Endothelial cell of umbilical vein (primary cell): ENCODE data around the gene KCTD16. TPM values are rescaled to one million over a fixed set of nuclear protein-coding genes. Genes with fewer than 3 reads are reported as not detected.

Source experiments
- BruUV-seq: library from RNA; stranded (reverse); fragments of 400-500 nt; replicated peaks from 2 replicates; lab custom pipeline; 2021; lab: Mats Ljungman, UMichigan
- CTCF ChIA-PET: fragments of 300-600, 350-600 bp; sonication (Branson Sonifier 250); formaldehyde crosslinking; loops from one replicate; lab custom pipeline; 2021; ENCODE audit warnings: antibody characterized with exemption, inconsistent platforms; lab: Charles Lee
- POLR2A ChIA-PET: fragments of 300-600, 350-600 bp; sonication (Branson Sonifier 250); formaldehyde crosslinking; loops from one replicate; lab custom pipeline; 2021; ENCODE audit warnings: antibody characterized with exemption, inconsistent platforms; lab: Charles Lee
- DNase-seq: peaks from one replicate; pipeline ENCODE4 v3.0.0-alpha.2; 2011; ENCODE audit warnings: low read depth, low spot score
- FAIRE-seq: peaks from 2 replicates; lab custom pipeline; 2011; peaks lifted over from hg19 to GRCh38; lab: Jason Lieb, UNC
- H2AFZ ChIP-seq: 2 replicates; pipeline ENCODE4 v1.6.0; 2012; ENCODE audit warnings: low read depth, low read length, control low read depth, inconsistent platforms
- H3K27ac ChIP-seq: 2 replicates; pipeline ENCODE4 v1.5.1; 2011; ENCODE audit warnings: low read depth, mild to moderate bottlenecking, control low read depth, low read length, moderate library complexity; ENCODE audit not compliant: insufficient read depth
- H3K27me3 ChIP-seq, 2 experiments: 2 replicates each; pipeline versions ENCODE4 v1.6.0 to v1.6.1; 2011; ENCODE audit warnings: low read length in 2 of 2, mixed read lengths in 1 of 2; ENCODE audit not compliant: control insufficient read depth in 2 of 2, insufficient read depth in 2 of 2
- H3K36me3 ChIP-seq, 2 experiments: 2 replicates in 1 of 2; 3 replicates in 1 of 2; pipeline ENCODE4 v1.5.1; 2011; ENCODE audit warnings: low read length in 2 of 2, mild to moderate bottlenecking in 1 of 2, moderate library complexity in 1 of 2; ENCODE audit not compliant: control insufficient read depth in 2 of 2, insufficient read depth in 2 of 2; ENCODE audit errors: extremely low read depth in 1 of 2
- H3K4me1 ChIP-seq: 3 replicates; pipeline ENCODE4 v1.5.1; 2011; ENCODE audit warnings: mild to moderate bottlenecking, low read length; ENCODE audit not compliant: control insufficient read depth, insufficient read depth; ENCODE audit errors: extremely low read depth
- H3K4me2 ChIP-seq: 2 replicates; pipeline ENCODE4 v1.6.1; 2011; ENCODE audit warnings: low read length, control low read depth, mixed read lengths; ENCODE audit not compliant: insufficient read depth
- H3K4me3 ChIP-seq, 3 experiments: fragments of 200-600 bp in 1 of 3; sonication (generic), shearing (Covaris generic) in 1 of 3; replicated peaks in 1 of 3; 2 replicates each; pipeline ENCODE4 v1.5.1; 2011 to 2016; ENCODE audit warnings: control low read depth in 3 of 3, low read length in 3 of 3, mild to moderate bottlenecking in 2 of 3, inconsistent platforms in 1 of 3, low read depth in 1 of 3, moderate library complexity in 1 of 3; ENCODE audit not compliant: insufficient read depth in 1 of 3
- H3K79me2 ChIP-seq: 2 replicates; pipeline ENCODE4 v1.6.0; 2012; ENCODE audit warnings: low read length, inconsistent platforms; ENCODE audit not compliant: control insufficient read depth, insufficient read depth
- H3K9ac ChIP-seq: replicated peaks from 2 replicates; pipeline ENCODE3; 2011; ENCODE audit warnings: low read length, control low read depth; ENCODE audit not compliant: insufficient read depth; ENCODE audit errors: extremely low read depth
- H3K9me1 ChIP-seq: replicated peaks from 3 replicates; pipeline ENCODE4 v1.6.0; 2011; ENCODE audit warnings: mild to moderate bottlenecking, low read length; ENCODE audit not compliant: control insufficient read depth, insufficient read depth; ENCODE audit errors: extremely low read depth
- H3K9me3 ChIP-seq: replicated peaks from 2 replicates; pipeline ENCODE4 v1.5.1; 2012; ENCODE audit warnings: low read length, inconsistent platforms; ENCODE audit not compliant: control insufficient read depth, insufficient read depth
- H4K20me1 ChIP-seq: replicated peaks from 2 replicates; pipeline ENCODE3; 2011; ENCODE audit warnings: mild to moderate bottlenecking, low read length; ENCODE audit not compliant: control insufficient read depth, insufficient read depth; ENCODE audit errors: extremely low read depth
- EZH2 ChIP-seq: IDR thresholded peaks from 2 replicates; pipeline ENCODE4 v1.6.1; 2012; ENCODE audit warnings: borderline replicate concordance, low read depth, mild to moderate bottlenecking, moderate library complexity, low read length, inconsistent platforms; ENCODE audit not compliant: severe bottlenecking
- FOS ChIP-seq: IDR thresholded peaks from 2 replicates; pipeline ENCODE4 v1.6.1; 2011; ENCODE audit warnings: mild to moderate bottlenecking, low read length, moderate library complexity, borderline replicate concordance; ENCODE audit not compliant: insufficient read depth
- GATA2 ChIP-seq: IDR thresholded peaks from 2 replicates; pipeline ENCODE4 v1.7.0; 2011; ENCODE audit warnings: low read depth, mild to moderate bottlenecking, moderate library complexity, mixed read lengths, low read length; ENCODE audit not compliant: insufficient read length, insufficient read depth
- JUN ChIP-seq: IDR thresholded peaks from 2 replicates; pipeline ENCODE4 v1.6.1; 2011; ENCODE audit warnings: borderline replicate concordance, low read depth; ENCODE audit not compliant: insufficient read length, insufficient read depth
- MYC ChIP-seq: IDR thresholded peaks from one replicate; pipeline ENCODE4 v1.6.1; 2011; ENCODE audit warnings: mild to moderate bottlenecking, low read depth, low read length
- POLR2A ChIP-seq: IDR thresholded peaks from 2 replicates; pipeline ENCODE4 v1.6.1; 2012; ENCODE audit warnings: low read depth, mild to moderate bottlenecking, control low read depth, low read length
- POLR2AphosphoS5 ChIP-seq: IDR thresholded peaks from 2 replicates; pipeline ENCODE4 v1.6.1; 2012; ENCODE audit warnings: low read depth, mild to moderate bottlenecking, control low read depth, low read length, moderate library complexity; ENCODE audit not compliant: insufficient read depth
- dilution Hi-C: fragments of 300-500 bp; cut with MboI; formaldehyde crosslinking; loops from one replicate; pipeline ENCODE4 v1.15.0; 2019; ENCODE audit warnings: low sequenced_read_pairs; ENCODE audit not compliant: extremely low pct_ligation_motif_present
- intact Hi-C: fragments of 100-400 bp; cut with micrococcal nuclease; formaldehyde crosslinking; loops from one replicate; pipeline ENCODE4 v1.10.0; 2022
- polyA plus RNA-seq, 4 experiments: library from polyadenylated mRNA; depleted of rRNA in 3 of 4; stranded (reverse) in 3 of 4; unstranded in 1 of 4; fragments of >200 nt; gene quantifications; 2 replicates each; pipeline versions ENCODE4 v1.2.1 to v1.2.3, GENCODE V29; 2011 to 2012; ENCODE audit warnings: missing spikeins in 1 of 4
- total RNA-seq: library from RNA; stranded (reverse); gene quantifications from 2 replicates; pipeline ENCODE4 v1.2.3, GENCODE V29; 2021
- TF ChIP-seq, protein P1 (sequence below): IDR thresholded peaks from 2 replicates; pipeline ENCODE4 v1.6.1; 2011; ENCODE audit not compliant: insufficient read depth, insufficient read length
- TF ChIP-seq, protein P2 (sequence below), 2 donors: IDR thresholded peaks; 1 replicate in 1 of 2; 2 replicates in 1 of 2; pipeline ENCODE4 v1.5.1; 2011; ENCODE audit warnings: low read length in 2 of 2, mild to moderate bottlenecking in 2 of 2, moderate library complexity in 2 of 2, control low read depth in 1 of 2, inconsistent platforms in 1 of 2, low read depth in 1 of 2; ENCODE audit not compliant: insufficient read depth in 1 of 2; ENCODE audit errors: extremely low read depth in 1 of 2

The KCTD16 gene
- total and polyA plus RNA-seq, 2 donors (not counting 3 experiments of a cell fraction or from before 2014, with no cell fraction given), result 0.21 to 0.49 TPM

DNA sequence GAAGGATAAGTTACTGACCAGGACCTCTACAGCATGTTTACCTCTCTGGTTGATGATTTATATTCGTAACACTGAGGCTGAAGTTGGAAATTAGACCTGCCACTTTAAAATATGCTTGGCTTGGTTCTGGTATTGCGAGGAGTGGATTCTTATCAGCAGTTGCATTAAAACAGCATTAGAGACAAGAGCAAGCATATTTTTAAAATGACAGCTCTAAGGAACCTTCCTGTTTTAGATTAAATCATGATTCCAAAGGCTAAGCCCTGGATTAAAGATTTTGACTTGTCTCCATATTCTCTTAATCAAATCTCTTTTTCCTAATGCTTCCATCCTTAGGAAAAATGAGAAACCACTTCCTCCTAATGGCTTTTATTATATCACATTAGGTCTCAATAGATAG lies 277.8 kb downstream of the KCTD16 start:
- CTCF ChIA-PET, result no interaction called here

More for the DNA sequence above, 277.8 kb downstream of the KCTD16 start:
- H3K4me3 ChIP-seq, result no peak overlapping the region
- no peaks in the 10 kb centered on the region for H3K36me3 ChIP-seq
- no peak overlapping the region for H3K9ac ChIP-seq
- no peak for FAIRE-seq
- H3K9me1 ChIP-seq, result no peaks in the 10 kb centered on the region
- TF ChIP-seq, protein P1, sequence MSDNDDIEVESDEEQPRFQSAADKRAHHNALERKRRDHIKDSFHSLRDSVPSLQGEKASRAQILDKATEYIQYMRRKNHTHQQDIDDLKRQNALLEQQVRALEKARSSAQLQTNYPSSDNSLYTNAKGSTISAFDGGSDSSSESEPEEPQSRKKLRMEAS, result no peak
- TF ChIP-seq POLR2A, result no peak
- no peak for TF ChIP-seq FOS
- no peak for TF ChIP-seq MYC
- TF ChIP-seq EZH2, result no peak
- no peak for TF ChIP-seq GATA2
- TF ChIP-seq, protein P2, sequence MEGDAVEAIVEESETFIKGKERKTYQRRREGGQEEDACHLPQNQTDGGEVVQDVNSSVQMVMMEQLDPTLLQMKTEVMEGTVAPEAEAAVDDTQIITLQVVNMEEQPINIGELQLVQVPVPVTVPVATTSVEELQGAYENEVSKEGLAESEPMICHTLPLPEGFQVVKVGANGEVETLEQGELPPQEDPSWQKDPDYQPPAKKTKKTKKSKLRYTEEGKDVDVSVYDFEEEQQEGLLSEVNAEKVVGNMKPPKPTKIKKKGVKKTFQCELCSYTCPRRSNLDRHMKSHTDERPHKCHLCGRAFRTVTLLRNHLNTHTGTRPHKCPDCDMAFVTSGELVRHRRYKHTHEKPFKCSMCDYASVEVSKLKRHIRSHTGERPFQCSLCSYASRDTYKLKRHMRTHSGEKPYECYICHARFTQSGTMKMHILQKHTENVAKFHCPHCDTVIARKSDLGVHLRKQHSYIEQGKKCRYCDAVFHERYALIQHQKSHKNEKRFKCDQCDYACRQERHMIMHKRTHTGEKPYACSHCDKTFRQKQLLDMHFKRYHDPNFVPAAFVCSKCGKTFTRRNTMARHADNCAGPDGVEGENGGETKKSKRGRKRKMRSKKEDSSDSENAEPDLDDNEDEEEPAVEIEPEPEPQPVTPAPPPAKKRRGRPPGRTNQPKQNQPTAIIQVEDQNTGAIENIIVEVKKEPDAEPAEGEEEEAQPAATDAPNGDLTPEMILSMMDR (IDR thresholded peaks at IDR 0.05; ENCODE audit: extremely low read depth in 1 of 2, insufficient read depth in 1 of 2, low read depth in 1 of 2, low read length in 2 of 2), result no peak
- no peak for TF ChIP-seq JUN
- no peak for TF ChIP-seq POLR2AphosphoS5
- no peak for DNase-seq
- no peaks in the 10 kb centered on the region for H3K79me2 ChIP-seq
- no peaks in the 10 kb centered on the region for H3K9me3 ChIP-seq
- H3K4me2 ChIP-seq, result no peak overlapping the region
- H3K27me3 ChIP-seq, result no peaks in the 10 kb centered on the region
- intact Hi-C loops, result no loop called here
- H2AFZ ChIP-seq, result no peak overlapping the region
- POLR2A ChIA-PET, result no interaction called here
- BruUV-seq, result no TSS peak
- H4K20me1 ChIP-seq, result no peaks in the 10 kb centered on the region
- dilution Hi-C loops, result no loop called here
- no peaks in the 10 kb centered on the region for H3K4me1 ChIP-seq
- H3K27ac ChIP-seq, result no peak overlapping the region
